Uterus (tissue), 2 donors: Measurements from ENCODE around the gene ITGA6.

Experiments used
- POLR2A ChIP-seq, 2 donors: fragments of 450-650 bp; IDR thresholded peaks; one replicate each; pipeline ENCODE4 v1.6.1; 2016; ENCODE audit warnings: antibody characterized with exemption in 2 of 2, mild to moderate bottlenecking in 1 of 2, moderate library complexity in 1 of 2
- TF ChIP-seq, protein P1 (sequence below), 4 experiments: fragments of 200-600 bp in 2 of 4; fragments of 450-650 bp in 2 of 4; sonication (generic) in 2 of 4; IDR thresholded peaks; one replicate each; pipeline ENCODE4 v1.5.1; 2016 to 2019; ENCODE audit warnings: antibody characterized with exemption in 4 of 4, mild to moderate bottlenecking in 2 of 4, moderate library complexity in 1 of 4

DNA sequence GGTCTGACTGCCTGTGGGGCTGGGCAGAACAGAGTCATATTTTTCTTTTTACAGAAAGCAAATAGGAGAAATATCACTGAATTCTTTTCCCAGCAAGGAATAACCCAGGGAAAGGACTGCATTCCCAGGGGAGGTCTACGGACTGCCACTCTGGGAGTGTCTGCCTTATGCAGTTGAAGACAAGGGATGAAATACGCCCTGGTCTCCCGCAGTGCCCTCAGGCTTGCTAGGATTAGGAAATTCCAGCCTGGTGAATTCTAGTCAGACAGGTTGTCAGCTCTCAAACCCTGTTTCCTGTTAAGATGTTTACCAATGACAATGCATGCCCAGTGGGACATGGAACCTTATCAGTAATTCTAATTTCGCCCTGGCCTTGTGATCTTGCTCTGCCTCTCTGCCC lies 98.2 kb downstream of the ITGA6 start:
- no peak for TF ChIP-seq POLR2A (IDR thresholded peaks at IDR 0.05)
- TF ChIP-seq, protein P1, sequence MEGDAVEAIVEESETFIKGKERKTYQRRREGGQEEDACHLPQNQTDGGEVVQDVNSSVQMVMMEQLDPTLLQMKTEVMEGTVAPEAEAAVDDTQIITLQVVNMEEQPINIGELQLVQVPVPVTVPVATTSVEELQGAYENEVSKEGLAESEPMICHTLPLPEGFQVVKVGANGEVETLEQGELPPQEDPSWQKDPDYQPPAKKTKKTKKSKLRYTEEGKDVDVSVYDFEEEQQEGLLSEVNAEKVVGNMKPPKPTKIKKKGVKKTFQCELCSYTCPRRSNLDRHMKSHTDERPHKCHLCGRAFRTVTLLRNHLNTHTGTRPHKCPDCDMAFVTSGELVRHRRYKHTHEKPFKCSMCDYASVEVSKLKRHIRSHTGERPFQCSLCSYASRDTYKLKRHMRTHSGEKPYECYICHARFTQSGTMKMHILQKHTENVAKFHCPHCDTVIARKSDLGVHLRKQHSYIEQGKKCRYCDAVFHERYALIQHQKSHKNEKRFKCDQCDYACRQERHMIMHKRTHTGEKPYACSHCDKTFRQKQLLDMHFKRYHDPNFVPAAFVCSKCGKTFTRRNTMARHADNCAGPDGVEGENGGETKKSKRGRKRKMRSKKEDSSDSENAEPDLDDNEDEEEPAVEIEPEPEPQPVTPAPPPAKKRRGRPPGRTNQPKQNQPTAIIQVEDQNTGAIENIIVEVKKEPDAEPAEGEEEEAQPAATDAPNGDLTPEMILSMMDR (IDR thresholded peaks at IDR 0.05): no peak
